GM06990 (cell line): ENCODE measurements around the gene USP10.

Source experiments
- DNase-seq: peaks from one replicate; pipeline ENCODE4 v3.0.0-alpha.2; 2011; ENCODE audit not compliant: insufficient read length; ENCODE audit errors: extremely low read depth
- H3K27me3 ChIP-seq: replicated peaks from 2 replicates; pipeline ENCODE4 v1.6.0; 2011; ENCODE audit warnings: low read length; ENCODE audit not compliant: control insufficient read depth, insufficient read depth
- H3K36me3 ChIP-seq: 2 replicates; pipeline ENCODE4 v1.5.1; 2011; ENCODE audit warnings: low read length; ENCODE audit not compliant: control insufficient read depth, insufficient read depth
- H3K4me3 ChIP-seq: replicated peaks from 2 replicates; pipeline ENCODE4 v1.5.1; 2011; ENCODE audit warnings: low read depth, mild to moderate bottlenecking, control low read depth, low read length
- CTCF ChIP-seq: IDR thresholded peaks from 2 replicates; pipeline ENCODE4 v1.5.1; 2011; ENCODE audit warnings: low read length, control low read depth, mild to moderate bottlenecking, inconsistent platforms; ENCODE audit not compliant: insufficient read depth, poor library complexity, severe bottlenecking

Gene USP10

DNA sequence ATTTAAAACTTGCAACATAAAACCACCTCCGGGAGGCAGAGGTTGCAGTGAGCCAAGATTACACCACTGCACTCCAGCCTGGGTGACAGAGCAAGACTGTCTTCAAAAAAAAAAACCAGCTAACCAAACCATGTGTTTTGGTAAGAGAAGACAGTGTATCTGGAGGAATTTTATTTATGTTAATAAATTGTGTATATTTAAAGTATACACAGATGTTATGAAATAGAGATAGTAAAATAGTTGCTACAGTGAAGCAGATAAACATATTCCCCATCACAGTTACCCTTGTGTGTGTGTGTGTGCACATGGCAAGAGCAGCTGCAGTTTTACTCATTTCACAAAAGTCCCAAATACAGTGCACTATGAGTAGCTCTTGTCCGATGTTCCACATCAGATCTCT lies 65.2 kb downstream of the USP10 start:
- Histone ChIP-seq H3K36me3 (peaks cover 49% of the 10 kb centered on the region), H3K4me3 (no peak overlapping the region), H3K27me3 (no peaks in the 10 kb centered on the region)
- DNase-seq: no peak
- TF ChIP-seq CTCF: no peak

- Histone ChIP-seq H3K4me3 (no peak overlapping the region), H3K36me3 (peaks cover 44% of the 10 kb centered on the region), H3K27me3 (no peaks in the 10 kb centered on the region)
- TF ChIP-seq CTCF: no peak
- DNase-seq: no peak
Measured at GRCh38 chr16:84765616-84766580, 66.1 kb downstream of the USP10 start.

DNA sequence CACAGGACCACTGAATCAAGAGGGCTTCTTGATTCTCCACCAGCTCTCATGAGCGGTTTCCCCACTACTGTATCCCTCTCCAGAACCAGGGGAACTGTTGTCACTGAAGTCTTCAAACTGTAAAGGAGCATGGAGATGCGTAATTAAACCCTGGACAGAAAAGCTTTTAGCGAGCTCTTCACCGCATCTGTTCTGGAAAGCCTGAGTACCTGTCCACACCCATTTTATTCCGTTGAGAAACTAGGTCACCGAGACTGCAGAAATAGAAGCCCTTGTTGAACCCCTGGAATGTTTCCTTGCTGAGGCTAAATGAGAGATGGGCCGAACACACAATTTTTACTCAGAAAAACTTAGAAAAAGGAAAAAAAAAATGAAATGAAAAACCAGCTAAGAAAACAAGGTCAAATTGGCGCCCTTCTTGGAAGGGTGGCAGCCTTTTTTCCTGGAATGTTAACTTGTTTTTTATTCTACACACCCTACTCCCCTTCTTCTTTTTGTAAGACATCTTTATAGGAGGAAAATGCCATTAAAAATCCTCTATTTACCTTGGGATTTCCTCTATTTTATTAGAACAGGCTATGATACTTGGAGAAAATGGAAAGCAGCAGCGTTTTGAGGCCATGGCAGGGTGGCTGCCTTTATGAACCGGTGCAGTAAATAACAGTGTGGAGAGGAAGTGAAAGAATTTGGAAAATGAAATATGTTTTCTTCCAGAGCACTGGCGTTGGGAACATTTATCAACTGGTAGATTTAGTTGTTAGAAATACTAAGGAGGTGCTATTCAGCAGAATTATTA lies 67.4 kb downstream of the USP10 start:
- H3K4me3 ChIP-seq: no peak overlapping the region
- no peak for TF ChIP-seq CTCF
- no peaks in the 10 kb centered on the region for H3K27me3 ChIP-seq
- H3K36me3 ChIP-seq: peaks cover 36% of the 10 kb centered on the region
- DNase-seq: no peak

- Histone ChIP-seq H3K27me3 (no peaks in the 10 kb centered on the region), H3K36me3 (peaks cover 38% of the 10 kb centered on the region), H3K4me3 (no peak overlapping the region)
- TF ChIP-seq CTCF: no peak
- no peak for DNase-seq
Measured at GRCh38 chr16:84768061-84768807, 68.4 kb downstream of the USP10 start.

DNA sequence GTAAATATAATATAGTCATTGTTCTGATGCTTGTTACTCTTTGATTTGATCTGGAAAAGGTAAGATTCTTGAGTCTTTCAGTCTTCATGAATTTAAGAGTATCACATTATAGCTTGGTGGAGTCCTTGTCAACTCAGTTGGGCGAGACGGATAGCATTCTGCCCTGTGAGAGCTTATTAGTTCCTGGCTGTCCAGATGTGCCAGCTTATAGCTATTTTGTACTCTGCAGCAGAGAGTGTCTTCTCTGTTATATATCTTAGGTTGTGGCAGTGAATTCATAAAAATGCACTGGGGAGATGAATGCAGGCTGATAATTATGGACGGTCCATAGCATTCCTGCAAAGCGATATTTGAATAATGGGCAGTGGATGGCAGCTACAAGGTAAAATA lies 69.0 kb downstream of the USP10 start:
- Histone ChIP-seq H3K27me3 (no peaks in the 10 kb centered on the region), H3K36me3 (peaks cover 37% of the 10 kb centered on the region), H3K4me3 (no peak overlapping the region)
- no peak for TF ChIP-seq CTCF
- DNase-seq: no peak
